ENCODE data around the gene RBPJ. TPM values are rescaled to one million over a fixed set of nuclear protein-coding genes. Genes with fewer than 3 reads are reported as not detected.

RBPJ gene
- total and polyA plus RNA-seq, 2 donors (not counting 1 experiment from before 2014, with no cell fraction given): 144 to 253 TPM

GRCh38 chr4:26379837-26380236, 59.0 kb downstream of the RBPJ start:
- no peak overlapping the region for H3K9ac ChIP-seq (ENCODE audit: insufficient read depth, low read length)
- no peak overlapping the region for H3K27ac ChIP-seq (ENCODE audit: insufficient read depth, low read length)
- no peak overlapping the region for H3K4me2 ChIP-seq (ENCODE audit: extremely low read depth, insufficient read depth, low read length)
- H3K9me3 ChIP-seq (ENCODE audit: control insufficient read depth, insufficient read depth, low read depth, low read length): no peaks in the 10 kb centered on the region
- no peaks in the 10 kb centered on the region for H3K36me3 ChIP-seq (ENCODE audit: control insufficient read depth, insufficient read depth, low read length)
- no peak overlapping the region for H3K4me3 ChIP-seq (replicated peaks in 1 of 4; ENCODE audit: control extremely low read depth in 1 of 4, insufficient read depth in 1 of 4, low read depth in 3 of 4, low read length in 4 of 4)
- no peaks in the 10 kb centered on the region for H3K27me3 ChIP-seq (ENCODE audit: control insufficient read depth, insufficient read depth, low read length)
- no peak for DNase-seq (ENCODE audit: low read depth in 2 of 2)
- H2AFZ ChIP-seq (ENCODE audit: low read length): no peak overlapping the region
- H3K4me1 ChIP-seq (ENCODE audit: control insufficient read depth, extremely low read depth, insufficient read depth, low read length): peaks cover 2% of the 10 kb centered on the region
- peaks cover 91% of the 10 kb centered on the region for H3K79me2 ChIP-seq (ENCODE audit: control insufficient read depth, insufficient read depth, low read length)
- TF ChIP-seq EZH2 (IDR thresholded peaks at IDR 0.05; ENCODE audit: low read length, missing control alignments) (no peak), CTCF (conservative IDR thresholded peaks at IDR 0.05 in 1 of 2, IDR thresholded peaks at IDR 0.05 in 1 of 2; ENCODE audit: low read depth in 1 of 2, low read length in 2 of 2) (no peak)
- no peaks in the 10 kb centered on the region for H4K20me1 ChIP-seq (ENCODE audit: control insufficient read depth, extremely low read depth, insufficient read depth, low read length)

GRCh38 chr4:26380740-26381139, 59.9 kb downstream of the RBPJ start:
- H2AFZ ChIP-seq (ENCODE audit: low read length): no peak overlapping the region
- H3K79me2 ChIP-seq (ENCODE audit: control insufficient read depth, insufficient read depth, low read length): peaks cover 88% of the 10 kb centered on the region
- H3K9ac ChIP-seq (ENCODE audit: insufficient read depth, low read length): no peak overlapping the region
- H3K36me3 ChIP-seq (ENCODE audit: control insufficient read depth, insufficient read depth, low read length): no peaks in the 10 kb centered on the region
- H3K9me3 ChIP-seq (ENCODE audit: control insufficient read depth, insufficient read depth, low read depth, low read length): no peaks in the 10 kb centered on the region
- H3K27ac ChIP-seq (ENCODE audit: insufficient read depth, low read length): no peak overlapping the region
- no peak overlapping the region for H3K4me3 ChIP-seq (replicated peaks in 1 of 4; ENCODE audit: control extremely low read depth in 1 of 4, insufficient read depth in 1 of 4, low read depth in 3 of 4, low read length in 4 of 4)
- H3K4me1 ChIP-seq (ENCODE audit: control insufficient read depth, extremely low read depth, insufficient read depth, low read length): peaks cover 2% of the 10 kb centered on the region
- no peak overlapping the region for H3K4me2 ChIP-seq (ENCODE audit: extremely low read depth, insufficient read depth, low read length)
- H3K27me3 ChIP-seq (ENCODE audit: control insufficient read depth, insufficient read depth, low read length): no peaks in the 10 kb centered on the region
- no peak for DNase-seq (ENCODE audit: low read depth in 2 of 2)
- H4K20me1 ChIP-seq (ENCODE audit: control insufficient read depth, extremely low read depth, insufficient read depth, low read length): no peaks in the 10 kb centered on the region
- TF ChIP-seq EZH2 (IDR thresholded peaks at IDR 0.05; ENCODE audit: low read length, missing control alignments) (no peak), CTCF (conservative IDR thresholded peaks at IDR 0.05 in 1 of 2, IDR thresholded peaks at IDR 0.05 in 1 of 2; ENCODE audit: low read depth in 1 of 2, low read length in 2 of 2) (no peak)

- H2AFZ ChIP-seq (ENCODE audit: low read length): no peak overlapping the region
- no peak overlapping the region for H3K4me3 ChIP-seq (replicated peaks in 1 of 4; ENCODE audit: control extremely low read depth in 1 of 4, insufficient read depth in 1 of 4, low read depth in 3 of 4, low read length in 4 of 4)
- H3K9ac ChIP-seq (ENCODE audit: insufficient read depth, low read length): no peak overlapping the region
- H4K20me1 ChIP-seq (ENCODE audit: control insufficient read depth, extremely low read depth, insufficient read depth, low read length): no peaks in the 10 kb centered on the region
- no peak overlapping the region for H3K27ac ChIP-seq (ENCODE audit: insufficient read depth, low read length)
- no peak for DNase-seq (ENCODE audit: low read depth in 2 of 2)
- no peaks in the 10 kb centered on the region for H3K27me3 ChIP-seq (ENCODE audit: control insufficient read depth, insufficient read depth, low read length)
- no peaks in the 10 kb centered on the region for H3K9me3 ChIP-seq (ENCODE audit: control insufficient read depth, insufficient read depth, low read depth, low read length)
- H3K4me2 ChIP-seq (ENCODE audit: extremely low read depth, insufficient read depth, low read length): no peak overlapping the region
- H3K4me1 ChIP-seq (ENCODE audit: control insufficient read depth, extremely low read depth, insufficient read depth, low read length): no peaks in the 10 kb centered on the region
- TF ChIP-seq EZH2 (IDR thresholded peaks at IDR 0.05; ENCODE audit: low read length, missing control alignments) (no peak), CTCF (conservative IDR thresholded peaks at IDR 0.05 in 1 of 2, IDR thresholded peaks at IDR 0.05 in 1 of 2; ENCODE audit: low read depth in 1 of 2, low read length in 2 of 2) (no peak)
- H3K36me3 ChIP-seq (ENCODE audit: control insufficient read depth, insufficient read depth, low read length): no peaks in the 10 kb centered on the region
- peaks cover 63% of the 10 kb centered on the region for H3K79me2 ChIP-seq (ENCODE audit: control insufficient read depth, insufficient read depth, low read length)
Measured at GRCh38 chr4:26384380-26385057, 63.7 kb downstream of the RBPJ start.
